GM12875 (cell line): ENCODE results near the gene PSMB7.

Experiments used
- H3K4me3 ChIP-seq: one replicate; pipeline ENCODE4 v1.5.1; 2011; ENCODE audit warnings: low read depth, low read length, control low read depth
- TF ChIP-seq, protein P1 (sequence below): IDR thresholded peaks from 2 replicates; pipeline ENCODE4 v1.5.1; 2011; ENCODE audit warnings: low read depth, mild to moderate bottlenecking, control low read depth, inconsistent platforms, low read length, moderate library complexity, borderline replicate concordance; ENCODE audit not compliant: insufficient read depth

PSMB7 gene

DNA sequence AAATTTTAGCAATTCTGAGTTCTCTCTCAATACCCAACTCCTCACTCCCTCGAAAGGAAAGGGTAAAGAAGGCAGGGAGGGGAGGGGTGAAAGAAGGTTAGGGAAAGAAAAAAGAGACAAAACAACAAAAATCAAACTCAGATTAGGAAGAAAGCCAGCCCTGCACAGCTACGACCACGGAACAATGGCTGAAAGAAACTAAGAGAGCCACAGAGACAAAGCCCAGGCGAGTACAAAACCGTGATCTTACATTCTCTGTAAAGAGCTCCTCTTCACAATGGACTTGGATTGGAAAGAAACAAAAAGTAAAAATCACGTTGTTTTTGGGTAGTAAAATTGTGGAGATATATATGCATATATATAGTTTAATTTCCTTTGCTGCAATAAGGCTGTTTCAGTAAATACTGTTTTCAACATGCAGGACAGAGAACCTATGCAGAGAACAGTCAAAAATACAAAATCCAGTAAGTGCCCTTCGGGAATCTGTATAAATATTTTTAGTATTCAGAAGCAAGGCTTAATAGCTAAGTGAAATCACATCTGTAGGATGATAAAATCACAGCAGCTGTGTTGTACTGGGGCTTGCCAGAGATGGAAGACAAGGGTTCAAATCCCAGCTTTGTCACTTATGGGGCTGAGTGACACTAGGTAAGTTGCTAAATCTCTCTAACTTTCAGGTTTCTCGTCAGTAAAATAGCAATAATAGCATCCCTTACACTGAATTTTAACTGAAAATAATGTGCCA is 16.9 kb downstream of the PSMB7 start:
- H3K4me3 ChIP-seq, result no peak overlapping the region
- TF ChIP-seq, protein P1, sequence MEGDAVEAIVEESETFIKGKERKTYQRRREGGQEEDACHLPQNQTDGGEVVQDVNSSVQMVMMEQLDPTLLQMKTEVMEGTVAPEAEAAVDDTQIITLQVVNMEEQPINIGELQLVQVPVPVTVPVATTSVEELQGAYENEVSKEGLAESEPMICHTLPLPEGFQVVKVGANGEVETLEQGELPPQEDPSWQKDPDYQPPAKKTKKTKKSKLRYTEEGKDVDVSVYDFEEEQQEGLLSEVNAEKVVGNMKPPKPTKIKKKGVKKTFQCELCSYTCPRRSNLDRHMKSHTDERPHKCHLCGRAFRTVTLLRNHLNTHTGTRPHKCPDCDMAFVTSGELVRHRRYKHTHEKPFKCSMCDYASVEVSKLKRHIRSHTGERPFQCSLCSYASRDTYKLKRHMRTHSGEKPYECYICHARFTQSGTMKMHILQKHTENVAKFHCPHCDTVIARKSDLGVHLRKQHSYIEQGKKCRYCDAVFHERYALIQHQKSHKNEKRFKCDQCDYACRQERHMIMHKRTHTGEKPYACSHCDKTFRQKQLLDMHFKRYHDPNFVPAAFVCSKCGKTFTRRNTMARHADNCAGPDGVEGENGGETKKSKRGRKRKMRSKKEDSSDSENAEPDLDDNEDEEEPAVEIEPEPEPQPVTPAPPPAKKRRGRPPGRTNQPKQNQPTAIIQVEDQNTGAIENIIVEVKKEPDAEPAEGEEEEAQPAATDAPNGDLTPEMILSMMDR, result no peak

DNA sequence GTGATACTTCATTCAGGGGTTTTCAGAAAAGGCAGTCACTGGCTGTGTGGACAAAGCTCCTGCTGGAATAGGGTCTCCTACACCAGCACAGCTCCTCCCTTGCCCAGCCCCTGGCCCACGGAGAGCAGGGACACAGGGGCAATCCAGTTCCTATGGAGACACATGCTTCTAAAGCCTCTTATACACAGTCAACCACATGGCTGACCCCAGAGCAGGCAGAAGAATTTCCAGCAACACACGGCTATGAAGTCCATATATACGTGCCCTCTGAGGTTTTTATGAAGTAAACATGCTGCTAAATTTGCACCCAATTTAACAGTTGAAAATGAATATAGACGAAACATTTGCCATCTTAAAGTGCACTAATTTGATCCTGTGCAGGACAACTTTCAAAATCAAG is 19.4 kb downstream of the PSMB7 start:
- no peak overlapping the region for H3K4me3 ChIP-seq
- TF ChIP-seq, protein P1, result no peak

DNA sequence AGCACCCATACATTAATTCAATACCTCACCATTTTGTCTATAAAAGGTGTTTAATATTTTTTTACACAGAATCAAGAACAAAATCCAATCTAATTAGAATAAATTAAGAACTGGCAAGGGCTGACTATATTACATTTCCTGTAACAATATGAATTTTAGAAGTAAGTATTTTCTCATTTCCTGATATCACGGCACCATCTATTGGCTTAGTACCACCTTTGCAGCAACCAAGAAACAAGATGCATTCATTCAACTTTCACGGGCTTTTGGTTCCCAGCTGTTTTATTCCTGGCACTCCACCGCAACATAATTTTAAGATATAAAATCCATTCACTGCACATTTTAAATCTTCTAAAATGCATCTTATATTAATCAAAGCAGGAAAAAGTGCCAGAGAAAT is 20.6 kb downstream of the PSMB7 start:
- TF ChIP-seq, protein P1, result no peak
- no peak overlapping the region for H3K4me3 ChIP-seq

DNA sequence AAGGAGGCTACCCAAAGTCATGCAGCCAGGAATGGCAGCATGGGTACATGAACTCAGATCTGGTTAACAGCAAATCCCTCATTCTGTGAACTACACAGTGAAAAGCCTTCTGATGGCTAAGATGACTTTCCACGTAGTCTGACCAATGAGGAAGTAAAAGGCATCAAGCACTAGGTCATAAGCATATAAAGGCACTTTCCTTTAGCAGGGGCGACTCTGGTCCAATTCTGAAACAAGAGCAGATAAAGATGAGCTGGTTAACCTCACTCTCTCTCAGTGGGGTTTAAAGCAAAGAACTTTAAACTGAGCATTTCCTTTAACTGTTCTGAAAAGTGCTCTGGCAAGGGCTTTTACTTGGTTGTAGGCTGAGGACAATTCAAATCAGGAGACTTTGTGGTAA is 21.1 kb downstream of the PSMB7 start:
- H3K4me3 ChIP-seq, result no peak overlapping the region

DNA sequence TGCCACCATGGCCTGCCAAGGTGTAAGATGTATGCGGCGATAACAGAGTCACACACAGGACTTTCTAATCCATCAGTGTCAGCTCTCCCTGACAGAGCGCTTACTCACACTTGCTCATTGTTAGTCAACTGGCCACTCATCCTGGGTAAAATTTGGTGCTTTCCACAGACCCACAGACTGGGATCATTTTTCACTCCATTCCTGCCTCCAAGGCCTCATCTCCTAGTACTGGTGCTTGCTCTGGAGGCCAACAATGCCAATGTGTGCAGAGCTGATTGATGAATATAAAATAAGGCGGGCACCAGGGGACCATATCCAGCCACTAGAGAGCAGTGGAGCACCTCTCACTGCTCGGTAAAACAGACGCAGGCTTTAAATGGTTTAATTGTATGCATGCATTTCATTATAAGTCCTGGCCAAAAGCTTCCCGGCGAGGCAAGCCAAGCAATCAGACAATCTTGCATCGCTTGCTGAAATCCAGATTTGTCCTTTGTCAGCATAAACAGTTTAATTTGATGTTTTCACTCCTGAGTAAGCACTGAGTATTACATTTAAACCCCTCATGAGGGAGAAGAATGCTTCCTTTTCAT is 22.3 kb downstream of the PSMB7 start:
- H3K4me3 ChIP-seq, result no peak overlapping the region
- TF ChIP-seq, protein P1, result no peak

More for the DNA sequence above, 21.1 kb downstream of the PSMB7 start:
- TF ChIP-seq, protein P1, result no peak

DNA sequence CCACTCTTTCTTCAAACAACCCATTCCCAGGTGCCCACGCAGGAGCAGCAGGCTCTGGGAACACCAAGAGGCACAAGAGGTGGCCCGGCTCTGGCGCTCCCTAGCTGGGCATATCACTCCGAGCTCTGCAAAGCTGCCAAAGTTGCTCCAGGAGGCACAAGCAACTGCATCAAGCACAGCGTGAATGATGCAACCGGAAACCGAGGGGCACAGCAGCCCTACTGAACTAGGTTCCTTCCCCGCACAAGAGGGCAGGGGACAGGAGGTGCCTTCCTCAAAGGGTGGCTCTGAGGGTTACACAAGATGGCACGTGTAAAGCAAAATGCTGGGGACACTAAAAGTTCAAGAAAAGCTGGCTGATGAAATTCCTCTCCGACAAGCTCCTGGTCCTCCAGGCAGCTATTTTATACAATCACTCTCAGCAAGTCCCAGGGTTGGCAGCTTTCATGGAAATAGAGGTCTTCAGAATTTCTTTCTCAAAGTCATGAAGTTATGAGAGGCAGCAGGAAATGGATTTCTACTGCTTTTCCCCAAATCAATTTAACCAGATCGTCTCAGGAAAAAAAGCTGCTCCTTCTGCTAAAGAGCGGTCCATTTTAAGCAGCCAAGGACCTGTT is 22.9 kb downstream of the PSMB7 start:
- TF ChIP-seq, protein P1, result no peak
- H3K4me3 ChIP-seq, result no peak overlapping the region
